HEK293 (cell line): ENCODE data around the gene TRMT112.

Source experiments
- BCL11A ChIP-seq: fragments of 450-650 bp; formaldehyde crosslinking; IDR thresholded peaks from 2 replicates; pipeline ENCODE4 v1.5.1; 2016; ENCODE audit warnings: low read depth, missing biosample characterization, missing genetic modification characterization
- BCL11B ChIP-seq: fragments of 450-650 bp; formaldehyde crosslinking; IDR thresholded peaks from 2 replicates; pipeline ENCODE4 v1.5.1; 2016; ENCODE audit warnings: low read depth, missing biosample characterization, missing genetic modification characterization
- KLF10 ChIP-seq: fragments of 450-650 bp; IDR thresholded peaks from 2 replicates; pipeline ENCODE4 v1.5.1; 2018; ENCODE audit warnings: missing biosample characterization, mild to moderate bottlenecking, missing genetic modification characterization
- MEIS1 ChIP-seq: sonication (generic); formaldehyde crosslinking; IDR thresholded peaks from 2 replicates; pipeline ENCODE4 v1.8.1; 2022; ENCODE audit warnings: missing genetic modification reagents, mild to moderate bottlenecking, borderline replicate concordance
- OSR2 ChIP-seq: fragments of 450-650 bp; formaldehyde crosslinking; IDR thresholded peaks from 2 replicates; pipeline ENCODE4 v1.5.1; 2016; ENCODE audit warnings: missing biosample characterization, missing genetic modification characterization
- SALL2 ChIP-seq: fragments of 450-650 bp; formaldehyde crosslinking; IDR thresholded peaks from 2 replicates; pipeline ENCODE4 v1.5.0; 2017; ENCODE audit warnings: missing biosample characterization, mild to moderate bottlenecking, missing genetic modification characterization, borderline replicate concordance
- TRIM28 ChIP-seq: IDR thresholded peaks from 2 replicates; pipeline ENCODE4 v1.6.1; 2011; ENCODE audit warnings: low read length, control low read depth, borderline replicate concordance
- ZBTB8A ChIP-seq: fragments of 450-650 bp; formaldehyde crosslinking; IDR thresholded peaks from 2 replicates; pipeline ENCODE4 v1.5.1; 2016; ENCODE audit warnings: missing biosample characterization, missing genetic modification characterization
- ZNF155 ChIP-seq: fragments of 450-650 bp; formaldehyde crosslinking; IDR thresholded peaks from 2 replicates; pipeline ENCODE4 v1.5.1; 2016; ENCODE audit warnings: missing biosample characterization, missing genetic modification characterization
- ZNF174 ChIP-seq: fragments of 450-650 bp; formaldehyde crosslinking; IDR thresholded peaks from 2 replicates; pipeline ENCODE4 v1.5.0; 2017; ENCODE audit warnings: missing biosample characterization, mild to moderate bottlenecking, missing genetic modification characterization
- ZNF202 ChIP-seq: fragments of 450-650 bp; formaldehyde crosslinking; IDR thresholded peaks from 2 replicates; pipeline ENCODE4 v1.5.1; 2016; ENCODE audit warnings: missing biosample characterization, missing genetic modification characterization, borderline replicate concordance
- ZNF341 ChIP-seq: fragments of 450-650 bp; formaldehyde crosslinking; IDR thresholded peaks from 2 replicates; pipeline ENCODE4; 2016; ENCODE audit warnings: low read depth, missing biosample characterization, missing genetic modification characterization
- ZNF514 ChIP-seq: fragments of 450-650 bp; formaldehyde crosslinking; IDR thresholded peaks from 2 replicates; pipeline ENCODE4 v1.5.1; 2016; ENCODE audit warnings: missing biosample characterization, missing genetic modification characterization
- ZNF521 ChIP-seq: fragments of 450-650 bp; formaldehyde crosslinking; IDR thresholded peaks from 2 replicates; pipeline ENCODE4 v1.5.1; 2017; ENCODE audit warnings: missing biosample characterization, mild to moderate bottlenecking, missing genetic modification characterization
- ZNF544 ChIP-seq: fragments of 450-650 bp; formaldehyde crosslinking; IDR thresholded peaks from 2 replicates; pipeline ENCODE4 v1.5.0; 2017; ENCODE audit warnings: missing biosample characterization, missing genetic modification characterization
- ZNF548 ChIP-seq: fragments of 450-650 bp; formaldehyde crosslinking; IDR thresholded peaks from 2 replicates; pipeline ENCODE4 v1.5.1; 2016; ENCODE audit warnings: missing biosample characterization, missing genetic modification characterization
- ZNF560 ChIP-seq: fragments of 450-650 bp; formaldehyde crosslinking; IDR thresholded peaks from 2 replicates; pipeline ENCODE4 v1.5.1; 2017; ENCODE audit warnings: missing biosample characterization, missing genetic modification characterization, borderline replicate concordance
- ZNF571 ChIP-seq: fragments of 450-650 bp; formaldehyde crosslinking; IDR thresholded peaks from 2 replicates; pipeline ENCODE4 v1.5.0; 2017; ENCODE audit warnings: missing biosample characterization, missing genetic modification characterization
- ZNF596 ChIP-seq: fragments of 450-650 bp; IDR thresholded peaks from 2 replicates; pipeline ENCODE4 v1.5.0; 2018; ENCODE audit warnings: missing biosample characterization, mild to moderate bottlenecking, missing genetic modification characterization, moderate library complexity
- ZNF621 ChIP-seq: fragments of 450-650 bp; formaldehyde crosslinking; IDR thresholded peaks from 2 replicates; pipeline ENCODE4 v1.5.1; 2017; ENCODE audit warnings: missing biosample characterization, missing genetic modification characterization
- ZNF677 ChIP-seq: fragments of 450-650 bp; IDR thresholded peaks from 2 replicates; pipeline ENCODE4 v1.5.0; 2018; ENCODE audit warnings: missing biosample characterization, mild to moderate bottlenecking, missing genetic modification characterization, moderate library complexity
- ZNF776 ChIP-seq: fragments of 450-650 bp; formaldehyde crosslinking; IDR thresholded peaks from 2 replicates; pipeline ENCODE4 v1.5.0; 2017; ENCODE audit warnings: missing biosample characterization, missing genetic modification characterization, borderline replicate concordance
- ZNF777 ChIP-seq: fragments of 450-650 bp; formaldehyde crosslinking; IDR thresholded peaks from 2 replicates; pipeline ENCODE4 v1.5.1; 2017; ENCODE audit warnings: missing biosample characterization, missing genetic modification characterization, borderline replicate concordance
- TF ChIP-seq, protein P1 (sequence below): fragments of 450-650 bp; formaldehyde crosslinking; IDR thresholded peaks from 2 replicates; pipeline ENCODE4 v1.5.1; 2016; ENCODE audit warnings: missing biosample characterization, missing genetic modification characterization
- TF ChIP-seq, protein P2 (sequence below): fragments of 450-650 bp; formaldehyde crosslinking; optimal IDR thresholded peaks from 2 replicates; pipeline ENCODE3; 2016; ENCODE audit warnings: missing biosample characterization, mild to moderate bottlenecking, missing genetic modification characterization
- TF ChIP-seq, protein P3 (sequence below): fragments of 450-650 bp; formaldehyde crosslinking; IDR thresholded peaks from 2 replicates; pipeline ENCODE4 v1.5.1; 2016; ENCODE audit warnings: missing biosample characterization, missing genetic modification characterization
- TF ChIP-seq, protein P4 (sequence below): fragments of 450-650 bp; formaldehyde crosslinking; IDR thresholded peaks from 2 replicates; pipeline ENCODE4 v1.5.1; 2016; ENCODE audit warnings: missing biosample characterization, missing genetic modification characterization
- TF ChIP-seq, protein P5 (sequence below): fragments of 450-650 bp; formaldehyde crosslinking; IDR thresholded peaks from 2 replicates; pipeline ENCODE4 v1.5.1; 2016; ENCODE audit warnings: missing biosample characterization, missing genetic modification characterization, borderline replicate concordance

TRMT112 gene

DNA sequence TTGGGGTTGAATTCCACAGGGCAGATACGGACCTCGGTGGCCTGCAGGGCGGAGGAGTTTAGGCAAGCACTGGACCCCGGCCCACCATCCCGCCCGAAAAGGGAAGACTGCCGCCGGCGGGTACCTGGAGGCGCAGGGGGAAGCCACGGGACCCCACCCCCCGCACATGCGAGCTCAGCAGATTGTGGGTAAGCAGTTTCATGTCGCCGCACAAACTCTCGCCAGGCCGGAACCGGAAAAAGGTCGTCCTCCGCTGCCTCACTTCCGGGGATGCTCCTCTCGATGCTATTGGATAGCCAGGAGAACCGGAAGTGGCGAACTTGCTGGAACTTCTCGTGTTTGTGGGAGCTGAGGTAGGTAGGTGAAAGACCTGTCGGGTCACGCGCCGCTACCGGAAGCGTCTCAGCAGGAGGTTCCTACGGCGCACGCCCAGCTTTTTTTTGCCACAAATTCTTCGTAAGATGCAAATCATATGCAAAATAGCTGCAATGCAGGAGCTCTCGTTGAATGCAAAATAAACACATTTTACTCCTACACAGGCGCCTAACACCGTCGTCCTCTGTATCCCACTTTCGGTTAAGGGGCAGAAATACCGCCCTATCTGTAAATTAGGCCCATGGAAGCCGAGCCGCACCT lies at the start of gene TRMT112 (continued):
- TF ChIP-seq SALL2 (tag by site-specific recombination) (no peak), ZNF174 (no peak), ZNF521 (tag by site-specific recombination) (no peak), ZNF548 (tag by site-specific recombination) (no peak), TRIM28 (peak; percentile 37; the same call in 1 of the 2 replicates), ZNF677 (tag by site-specific recombination) (no peak), KLF10 (tag by site-specific recombination) (no peak; the same call in 1 of the 2 replicates), ZNF596 (tag by site-specific recombination) (no peak), ZNF155 (tag by site-specific recombination) (no peak), ZNF514 (tag by site-specific recombination) (no peak), MEIS1 (CRISPR knock-in tag) (no peak), ZNF621 (tag by site-specific recombination) (no peak), ZNF202 (tag by site-specific recombination) (no peak), ZNF341 (tag by site-specific recombination) (no peak), ZNF560 (no peak), BCL11B (no peak), ZNF776 (tag by site-specific recombination) (no peak), ZBTB8A (no peak; the same call in 1 of the 2 replicates), ZNF544 (tag by site-specific recombination) (no peak), ZNF571 (tag by site-specific recombination) (no peak), ZNF777 (tag by site-specific recombination) (no peak), OSR2 (tag by site-specific recombination) (peak; percentile 70), BCL11A (no peak)
- TF ChIP-seq, protein P1, sequence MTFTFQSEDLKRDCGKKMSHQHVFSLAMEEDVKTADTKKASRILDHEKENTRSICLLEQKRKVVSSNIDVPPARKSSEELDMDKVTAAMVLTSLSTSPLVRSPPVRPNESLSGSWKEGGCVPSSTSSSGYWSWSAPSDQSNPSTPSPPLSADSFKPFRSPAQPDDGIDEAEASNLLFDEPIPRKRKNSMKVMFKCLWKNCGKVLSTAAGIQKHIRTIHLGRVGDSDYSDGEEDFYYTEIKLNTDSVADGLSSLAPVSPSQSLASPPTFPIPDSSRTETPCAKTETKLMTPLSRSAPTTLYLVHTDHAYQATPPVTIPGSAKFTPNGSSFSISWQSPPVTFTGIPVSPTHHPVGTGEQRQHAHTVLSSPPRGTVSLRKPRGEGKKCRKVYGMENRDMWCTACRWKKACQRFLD (tag by site-specific recombination): no peak
- TF ChIP-seq, protein P2, sequence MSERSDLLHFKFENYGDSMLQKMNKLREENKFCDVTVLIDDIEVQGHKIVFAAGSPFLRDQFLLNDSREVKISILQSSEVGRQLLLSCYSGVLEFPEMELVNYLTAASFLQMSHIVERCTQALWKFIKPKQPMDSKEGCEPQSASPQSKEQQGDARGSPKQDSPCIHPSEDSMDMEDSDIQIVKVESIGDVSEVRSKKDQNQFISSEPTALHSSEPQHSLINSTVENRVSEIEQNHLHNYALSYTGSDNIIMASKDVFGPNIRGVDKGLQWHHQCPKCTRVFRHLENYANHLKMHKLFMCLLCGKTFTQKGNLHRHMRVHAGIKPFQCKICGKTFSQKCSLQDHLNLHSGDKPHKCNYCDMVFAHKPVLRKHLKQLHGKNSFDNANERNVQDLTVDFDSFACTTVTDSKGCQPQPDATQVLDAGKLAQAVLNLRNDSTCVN (tag by site-specific recombination): peak; percentile 46
- TF ChIP-seq, protein P3, sequence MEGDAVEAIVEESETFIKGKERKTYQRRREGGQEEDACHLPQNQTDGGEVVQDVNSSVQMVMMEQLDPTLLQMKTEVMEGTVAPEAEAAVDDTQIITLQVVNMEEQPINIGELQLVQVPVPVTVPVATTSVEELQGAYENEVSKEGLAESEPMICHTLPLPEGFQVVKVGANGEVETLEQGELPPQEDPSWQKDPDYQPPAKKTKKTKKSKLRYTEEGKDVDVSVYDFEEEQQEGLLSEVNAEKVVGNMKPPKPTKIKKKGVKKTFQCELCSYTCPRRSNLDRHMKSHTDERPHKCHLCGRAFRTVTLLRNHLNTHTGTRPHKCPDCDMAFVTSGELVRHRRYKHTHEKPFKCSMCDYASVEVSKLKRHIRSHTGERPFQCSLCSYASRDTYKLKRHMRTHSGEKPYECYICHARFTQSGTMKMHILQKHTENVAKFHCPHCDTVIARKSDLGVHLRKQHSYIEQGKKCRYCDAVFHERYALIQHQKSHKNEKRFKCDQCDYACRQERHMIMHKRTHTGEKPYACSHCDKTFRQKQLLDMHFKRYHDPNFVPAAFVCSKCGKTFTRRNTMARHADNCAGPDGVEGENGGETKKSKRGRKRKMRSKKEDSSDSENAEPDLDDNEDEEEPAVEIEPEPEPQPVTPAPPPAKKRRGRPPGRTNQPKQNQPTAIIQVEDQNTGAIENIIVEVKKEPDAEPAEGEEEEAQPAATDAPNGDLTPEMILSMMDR: no peak
- TF ChIP-seq, protein P4, sequence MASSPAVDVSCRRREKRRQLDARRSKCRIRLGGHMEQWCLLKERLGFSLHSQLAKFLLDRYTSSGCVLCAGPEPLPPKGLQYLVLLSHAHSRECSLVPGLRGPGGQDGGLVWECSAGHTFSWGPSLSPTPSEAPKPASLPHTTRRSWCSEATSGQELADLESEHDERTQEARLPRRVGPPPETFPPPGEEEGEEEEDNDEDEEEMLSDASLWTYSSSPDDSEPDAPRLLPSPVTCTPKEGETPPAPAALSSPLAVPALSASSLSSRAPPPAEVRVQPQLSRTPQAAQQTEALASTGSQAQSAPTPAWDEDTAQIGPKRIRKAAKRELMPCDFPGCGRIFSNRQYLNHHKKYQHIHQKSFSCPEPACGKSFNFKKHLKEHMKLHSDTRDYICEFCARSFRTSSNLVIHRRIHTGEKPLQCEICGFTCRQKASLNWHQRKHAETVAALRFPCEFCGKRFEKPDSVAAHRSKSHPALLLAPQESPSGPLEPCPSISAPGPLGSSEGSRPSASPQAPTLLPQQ (tag by site-specific recombination): no peak
- TF ChIP-seq, protein P5, sequence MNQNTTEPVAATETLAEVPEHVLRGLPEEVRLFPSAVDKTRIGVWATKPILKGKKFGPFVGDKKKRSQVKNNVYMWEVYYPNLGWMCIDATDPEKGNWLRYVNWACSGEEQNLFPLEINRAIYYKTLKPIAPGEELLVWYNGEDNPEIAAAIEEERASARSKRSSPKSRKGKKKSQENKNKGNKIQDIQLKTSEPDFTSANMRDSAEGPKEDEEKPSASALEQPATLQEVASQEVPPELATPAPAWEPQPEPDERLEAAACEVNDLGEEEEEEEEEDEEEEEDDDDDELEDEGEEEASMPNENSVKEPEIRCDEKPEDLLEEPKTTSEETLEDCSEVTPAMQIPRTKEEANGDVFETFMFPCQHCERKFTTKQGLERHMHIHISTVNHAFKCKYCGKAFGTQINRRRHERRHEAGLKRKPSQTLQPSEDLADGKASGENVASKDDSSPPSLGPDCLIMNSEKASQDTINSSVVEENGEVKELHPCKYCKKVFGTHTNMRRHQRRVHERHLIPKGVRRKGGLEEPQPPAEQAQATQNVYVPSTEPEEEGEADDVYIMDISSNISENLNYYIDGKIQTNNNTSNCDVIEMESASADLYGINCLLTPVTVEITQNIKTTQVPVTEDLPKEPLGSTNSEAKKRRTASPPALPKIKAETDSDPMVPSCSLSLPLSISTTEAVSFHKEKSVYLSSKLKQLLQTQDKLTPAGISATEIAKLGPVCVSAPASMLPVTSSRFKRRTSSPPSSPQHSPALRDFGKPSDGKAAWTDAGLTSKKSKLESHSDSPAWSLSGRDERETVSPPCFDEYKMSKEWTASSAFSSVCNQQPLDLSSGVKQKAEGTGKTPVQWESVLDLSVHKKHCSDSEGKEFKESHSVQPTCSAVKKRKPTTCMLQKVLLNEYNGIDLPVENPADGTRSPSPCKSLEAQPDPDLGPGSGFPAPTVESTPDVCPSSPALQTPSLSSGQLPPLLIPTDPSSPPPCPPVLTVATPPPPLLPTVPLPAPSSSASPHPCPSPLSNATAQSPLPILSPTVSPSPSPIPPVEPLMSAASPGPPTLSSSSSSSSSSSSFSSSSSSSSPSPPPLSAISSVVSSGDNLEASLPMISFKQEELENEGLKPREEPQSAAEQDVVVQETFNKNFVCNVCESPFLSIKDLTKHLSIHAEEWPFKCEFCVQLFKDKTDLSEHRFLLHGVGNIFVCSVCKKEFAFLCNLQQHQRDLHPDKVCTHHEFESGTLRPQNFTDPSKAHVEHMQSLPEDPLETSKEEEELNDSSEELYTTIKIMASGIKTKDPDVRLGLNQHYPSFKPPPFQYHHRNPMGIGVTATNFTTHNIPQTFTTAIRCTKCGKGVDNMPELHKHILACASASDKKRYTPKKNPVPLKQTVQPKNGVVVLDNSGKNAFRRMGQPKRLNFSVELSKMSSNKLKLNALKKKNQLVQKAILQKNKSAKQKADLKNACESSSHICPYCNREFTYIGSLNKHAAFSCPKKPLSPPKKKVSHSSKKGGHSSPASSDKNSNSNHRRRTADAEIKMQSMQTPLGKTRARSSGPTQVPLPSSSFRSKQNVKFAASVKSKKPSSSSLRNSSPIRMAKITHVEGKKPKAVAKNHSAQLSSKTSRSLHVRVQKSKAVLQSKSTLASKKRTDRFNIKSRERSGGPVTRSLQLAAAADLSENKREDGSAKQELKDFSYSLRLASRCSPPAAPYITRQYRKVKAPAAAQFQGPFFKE: no peak
